Type B pancreatic cell (in vitro differentiated cells): ENCODE results near the gene LUM. TPM values are rescaled to one million over a fixed set of nuclear protein-coding genes. Genes with fewer than 3 reads are reported as not detected.

Experiments used
- DNase-seq: peaks from one replicate; pipeline ENCODE4 v3.0.0; 2021; ENCODE audit warnings: mixed read lengths; ENCODE audit not compliant: unreplicated experiment; ENCODE audit errors: extremely low spot score
- H3K27ac Mint-ChIP-seq: 2 replicates; pipeline ENCODE4 v1.8.0; 2021; ENCODE audit warnings: mild to moderate bottlenecking, mixed read lengths
- H3K27me3 Mint-ChIP-seq: 2 replicates; pipeline ENCODE4 v1.8.0; 2021; ENCODE audit warnings: mixed read lengths
- H3K36me3 Mint-ChIP-seq: 2 replicates; pipeline ENCODE4 v1.8.0; 2021; ENCODE audit warnings: mixed read lengths
- H3K4me1 Mint-ChIP-seq: one replicate; pipeline ENCODE4 v1.8.0; 2021; ENCODE audit warnings: mixed read lengths; ENCODE audit not compliant: unreplicated experiment
- H3K4me3 Mint-ChIP-seq: 2 replicates; pipeline ENCODE4 v1.8.0; 2021; ENCODE audit warnings: mild to moderate bottlenecking, mixed read lengths
- H3K9me3 Mint-ChIP-seq: 2 replicates; pipeline ENCODE4 v1.8.0; 2021; ENCODE audit warnings: mixed read lengths
- total RNA-seq: library from RNA; stranded (reverse); gene quantifications from 2 replicates; pipeline ENCODE4 v1.2.1, GENCODE V29; 2021; ENCODE audit warnings: low replicate concordance
- TF ChIP-seq, protein P1 (sequence below): fragments of 200-600 bp; sonication (generic); conservative IDR thresholded peaks from 2 replicates; pipeline ENCODE4 v1.5.0; 2021; ENCODE audit warnings: antibody characterized with exemption, mild to moderate bottlenecking

The LUM gene
- total RNA-seq, 1 donor from 2014 or later: 49.5 TPM

GRCh38 chr12:91104812-91105466, 6.4 kb downstream of the LUM start:
- no peaks in the 10 kb centered on the region for H3K27me3 Mint-ChIP-seq
- H3K4me3 Mint-ChIP-seq: no peak overlapping the region
- H3K4me1 Mint-ChIP-seq: peaks cover 11% of the 10 kb centered on the region
- TF ChIP-seq, protein P1, sequence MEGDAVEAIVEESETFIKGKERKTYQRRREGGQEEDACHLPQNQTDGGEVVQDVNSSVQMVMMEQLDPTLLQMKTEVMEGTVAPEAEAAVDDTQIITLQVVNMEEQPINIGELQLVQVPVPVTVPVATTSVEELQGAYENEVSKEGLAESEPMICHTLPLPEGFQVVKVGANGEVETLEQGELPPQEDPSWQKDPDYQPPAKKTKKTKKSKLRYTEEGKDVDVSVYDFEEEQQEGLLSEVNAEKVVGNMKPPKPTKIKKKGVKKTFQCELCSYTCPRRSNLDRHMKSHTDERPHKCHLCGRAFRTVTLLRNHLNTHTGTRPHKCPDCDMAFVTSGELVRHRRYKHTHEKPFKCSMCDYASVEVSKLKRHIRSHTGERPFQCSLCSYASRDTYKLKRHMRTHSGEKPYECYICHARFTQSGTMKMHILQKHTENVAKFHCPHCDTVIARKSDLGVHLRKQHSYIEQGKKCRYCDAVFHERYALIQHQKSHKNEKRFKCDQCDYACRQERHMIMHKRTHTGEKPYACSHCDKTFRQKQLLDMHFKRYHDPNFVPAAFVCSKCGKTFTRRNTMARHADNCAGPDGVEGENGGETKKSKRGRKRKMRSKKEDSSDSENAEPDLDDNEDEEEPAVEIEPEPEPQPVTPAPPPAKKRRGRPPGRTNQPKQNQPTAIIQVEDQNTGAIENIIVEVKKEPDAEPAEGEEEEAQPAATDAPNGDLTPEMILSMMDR: no peak
- H3K27ac Mint-ChIP-seq: no peak overlapping the region
- no peak for DNase-seq
- no peaks in the 10 kb centered on the region for H3K36me3 Mint-ChIP-seq
- H3K9me3 Mint-ChIP-seq: no peaks in the 10 kb centered on the region

DNA sequence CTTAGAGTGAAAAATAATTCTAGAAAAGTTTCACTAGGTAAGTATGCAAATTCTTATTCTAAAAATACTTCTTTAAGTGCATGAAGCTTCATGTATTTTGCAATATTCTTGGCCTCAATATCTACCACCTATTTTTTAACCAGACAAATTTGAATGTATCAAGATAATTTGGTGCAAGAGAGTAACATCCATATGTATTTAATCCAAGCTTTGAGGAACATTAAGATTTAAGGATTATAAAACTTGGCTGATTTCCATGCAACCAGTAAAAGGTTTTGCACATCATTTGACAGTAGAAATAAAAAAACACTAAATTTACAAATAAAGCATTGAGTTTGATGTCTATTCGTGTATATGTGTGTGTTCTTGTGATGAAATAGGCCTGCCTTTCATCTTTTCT, 7.7 kb downstream of the LUM start:
- Mint-ChIP-seq H3K4me1 (peaks cover 12% of the 10 kb centered on the region), H3K36me3 (no peaks in the 10 kb centered on the region), H3K9me3 (no peaks in the 10 kb centered on the region), H3K27ac (no peak overlapping the region), H3K27me3 (no peaks in the 10 kb centered on the region), H3K4me3 (no peak overlapping the region)
- TF ChIP-seq, protein P1: no peak
- no peak for DNase-seq

GRCh38 chr12:91103101-91103500, 8.2 kb downstream of the LUM start:
- TF ChIP-seq, protein P1: no peak
- H3K9me3 Mint-ChIP-seq: no peaks in the 10 kb centered on the region
- H3K27ac Mint-ChIP-seq: no peak overlapping the region
- H3K4me3 Mint-ChIP-seq: no peak overlapping the region
- peaks cover 12% of the 10 kb centered on the region for H3K4me1 Mint-ChIP-seq
- H3K36me3 Mint-ChIP-seq: no peaks in the 10 kb centered on the region
- DNase-seq: no peak
- H3K27me3 Mint-ChIP-seq: no peaks in the 10 kb centered on the region

GRCh38 chr12:91100906-91101305, 10.4 kb downstream of the LUM start:
- no peak for DNase-seq
- H3K4me1 Mint-ChIP-seq: peaks cover 5% of the 10 kb centered on the region
- no peaks in the 10 kb centered on the region for H3K36me3 Mint-ChIP-seq
- TF ChIP-seq, protein P1: no peak
- no peaks in the 10 kb centered on the region for H3K9me3 Mint-ChIP-seq
- no peaks in the 10 kb centered on the region for H3K27me3 Mint-ChIP-seq
- H3K4me3 Mint-ChIP-seq: no peak overlapping the region
- H3K27ac Mint-ChIP-seq: no peak overlapping the region

DNA sequence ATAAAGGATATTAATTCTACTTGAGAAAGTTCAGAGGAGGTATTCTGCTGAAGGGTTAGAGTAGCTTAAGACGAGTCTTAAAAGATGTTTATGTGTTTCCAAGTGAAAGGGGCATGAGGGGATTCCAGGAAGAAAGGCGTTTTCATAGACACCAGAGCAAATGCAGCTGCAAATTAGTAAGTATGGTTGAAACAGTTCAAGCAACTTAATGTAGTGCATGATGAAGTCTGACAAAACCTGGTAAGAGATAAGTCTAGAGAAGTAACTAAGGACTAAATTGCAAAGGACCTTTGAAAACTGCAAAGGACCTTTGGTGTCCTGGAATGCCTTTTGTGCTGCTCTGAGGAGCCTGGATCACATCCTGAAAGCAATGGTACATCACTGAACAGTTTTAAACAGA, 11.5 kb downstream of the LUM start:
- DNase-seq: no peak
- no peak overlapping the region for H3K27ac Mint-ChIP-seq
- peaks cover 5% of the 10 kb centered on the region for H3K4me1 Mint-ChIP-seq
- peaks cover 3% of the 10 kb centered on the region for H3K9me3 Mint-ChIP-seq
- H3K36me3 Mint-ChIP-seq: no peaks in the 10 kb centered on the region
- H3K4me3 Mint-ChIP-seq: no peak overlapping the region
- TF ChIP-seq, protein P1: no peak
- no peaks in the 10 kb centered on the region for H3K27me3 Mint-ChIP-seq
